H1 (cell line): ENCODE results near the gene TCERG1L.

Experiments used
- CBX8 ChIP-seq: fragments of 300-800, 300-1000 bp; sonication (generic); IDR thresholded peaks from 2 replicates; pipeline ENCODE4 v1.7.1; 2016; ENCODE audit warnings: low read depth, low read length, borderline replicate concordance
- CTCF ChIP-seq, 3 experiments: IDR thresholded peaks; 1 replicate in 2 of 3; 2 replicates in 1 of 3; pipeline versions ENCODE4 v1.5.1 to v1.6.1; 2011; ENCODE audit warnings: low read length in 3 of 3, mild to moderate bottlenecking in 3 of 3, inconsistent platforms in 2 of 3, low read depth in 1 of 3, moderate library complexity in 1 of 3; ENCODE audit not compliant: insufficient read depth in 1 of 3; ENCODE audit errors: control extremely low read depth in 1 of 3
- EP300 ChIP-seq, 2 experiments: IDR thresholded peaks; 1 replicate in 1 of 2; 2 replicates in 1 of 2; pipeline ENCODE4 v1.6.1; 2011 to 2012; ENCODE audit warnings: low read depth in 2 of 2, low read length in 2 of 2, mild to moderate bottlenecking in 2 of 2, borderline replicate concordance in 1 of 2, inconsistent platforms in 1 of 2, moderate library complexity in 1 of 2
- EZH2 ChIP-seq: fragments of 200-600 bp; sonication (generic); IDR thresholded peaks from 2 replicates; pipeline ENCODE4 v1.7.1; 2012; ENCODE audit warnings: low read depth, mild to moderate bottlenecking, moderate library complexity, low read length, inconsistent platforms; ENCODE audit not compliant: severe bottlenecking
- FOSL1 ChIP-seq: IDR thresholded peaks from 2 replicates; pipeline ENCODE4 v1.6.1; 2011; ENCODE audit warnings: mild to moderate bottlenecking, low read depth, low read length, moderate library complexity; ENCODE audit not compliant: insufficient read depth
- HDAC6 ChIP-seq: IDR thresholded peaks from one replicate; pipeline ENCODE4 v1.7.1; 2012; ENCODE audit warnings: low read depth, mild to moderate bottlenecking, inconsistent platforms, low read length, moderate library complexity
- KDM1A ChIP-seq: fragments of 200-600, 300-600 bp; sonication (generic); IDR thresholded peaks from 2 replicates; pipeline ENCODE4 v1.7.1; 2016; ENCODE audit warnings: mild to moderate bottlenecking, low read length, borderline replicate concordance
- MAX ChIP-seq: IDR thresholded peaks from 2 replicates; pipeline ENCODE4 v1.6.1; 2012; ENCODE audit warnings: inconsistent platforms
- NANOG ChIP-seq: IDR thresholded peaks from 2 replicates; pipeline ENCODE4 v1.6.1; 2011; ENCODE audit warnings: low read length, low read depth, mild to moderate bottlenecking, inconsistent platforms; ENCODE audit not compliant: insufficient read depth, poor library complexity, severe bottlenecking
- POLR2A ChIP-seq, 2 experiments: IDR thresholded peaks; 1 replicate in 1 of 2; 2 replicates in 1 of 2; pipeline ENCODE4 v1.6.1; 2011; ENCODE audit warnings: low read depth in 2 of 2, low read length in 2 of 2, mild to moderate bottlenecking in 2 of 2; ENCODE audit errors: control extremely low read depth in 1 of 2
- RXRA ChIP-seq: IDR thresholded peaks from 2 replicates; pipeline ENCODE4 v1.6.1; 2011; ENCODE audit warnings: low read depth, mild to moderate bottlenecking, low read length, moderate library complexity; ENCODE audit not compliant: insufficient read depth
- SP4 ChIP-seq: IDR thresholded peaks from 2 replicates; pipeline ENCODE4 v1.6.1; 2012; ENCODE audit warnings: low read length, inconsistent platforms

GRCh38 chr10:131121511-131122035 is 189.9 kb downstream of the TCERG1L start:
- TF ChIP-seq KDM1A: no peak
- TF ChIP-seq POLR2A (IDR thresholded peaks at IDR 0.05; ENCODE audit: control extremely low read depth in 1 of 2, low read depth in 2 of 2, low read length in 2 of 2): no peak
- TF ChIP-seq CBX8: no peak
- no peak for TF ChIP-seq NANOG
- TF ChIP-seq EP300 (IDR thresholded peaks at IDR 0.05; ENCODE audit: borderline replicate concordance in 1 of 2, low read depth in 2 of 2, low read length in 2 of 2): no peak
- no peak for TF ChIP-seq HDAC6
- TF ChIP-seq RXRA: no peak
- no peak for TF ChIP-seq CTCF (IDR thresholded peaks at IDR 0.05; ENCODE audit: control extremely low read depth in 1 of 3, insufficient read depth in 1 of 3, low read depth in 1 of 3, low read length in 3 of 3)
- TF ChIP-seq MAX: no peak
- no peak for TF ChIP-seq SP4
- no peak for TF ChIP-seq EZH2
- no peak for TF ChIP-seq FOSL1
